ENCODE data around the gene CMPK1. TPM values are rescaled to one million over a fixed set of nuclear protein-coding genes. Genes with fewer than 3 reads are reported as not detected.
"Not testable (repeated sequence)": the region's sequence is repeated elsewhere in the genome, so short reads cannot be mapped to it uniquely, and the experiment has no call there.

Gene CMPK1
- total and polyA plus RNA-seq, 2 experiments from 2014 or later: 141 to 146 TPM

- no peaks in the 10 kb centered on the region for H3K36me3 ChIP-seq (ENCODE audit: low read depth)
- H3K79me2 ChIP-seq (ENCODE audit: insufficient read depth): peaks cover 67% of the 10 kb centered on the region
- DNase-seq: peak; percentile 27
- no peaks in the 10 kb centered on the region for H3K27me3 ChIP-seq (replicated peaks; ENCODE audit: insufficient read depth)
- no peaks in the 10 kb centered on the region for H3K9me2 ChIP-seq (ENCODE audit: insufficient read depth)
- H4K20me1 ChIP-seq (ENCODE audit: insufficient read depth): no peaks in the 10 kb centered on the region
- H3F3A ChIP-seq (ENCODE audit: insufficient read depth): peaks cover 32% of the 10 kb centered on the region
- peak overlapping the region; percentile 95 for H3K9ac ChIP-seq
- 51 to 52% methylated on average over 9 of the region's 9 CpGs for WGBS, 2 experiments (ENCODE audit: low coverage in 1 of 2, low lambda C conversion rate in 2 of 2, missing lambda C conversion rate in 2 of 2)
- H3K4me2 ChIP-seq (ENCODE audit: unreplicated experiment): peak overlapping the region; percentile 98
- no peak for TF ChIP-seq EZH2phosphoT487 (IDR thresholded peaks at IDR 0.05; ENCODE audit: insufficient read depth, low read depth)
- TF ChIP-seq EZH2 (IDR thresholded peaks at IDR 0.05; ENCODE audit: insufficient read depth, poor library complexity, severe bottlenecking): no peak
- H3K4me1 ChIP-seq (ENCODE audit: insufficient read depth): peaks cover 27% of the 10 kb centered on the region
- peak overlapping the region; percentile 93 for H3K27ac ChIP-seq
- H3K4me3 ChIP-seq: peak overlapping the region; percentile 97
- H3K9me3 ChIP-seq (ENCODE audit: low read depth): no peaks in the 10 kb centered on the region
- H2AFZ ChIP-seq: peak overlapping the region; percentile 87
- in situ Hi-C loops (cut with MboI): no loop called here
Measured at GRCh38 chr1:47334765-47335435, 1.3 kb downstream of the CMPK1 start.

- peaks cover 77% of the 10 kb centered on the region for H3K79me2 ChIP-seq (ENCODE audit: insufficient read depth)
- no peaks in the 10 kb centered on the region for H3K36me3 ChIP-seq (ENCODE audit: low read depth)
- H3K9me2 ChIP-seq (ENCODE audit: insufficient read depth): no peaks in the 10 kb centered on the region
- in situ Hi-C loops (cut with MboI): no loop called here
- no peak overlapping the region for H3K27ac ChIP-seq
- no peaks in the 10 kb centered on the region for H3K27me3 ChIP-seq (replicated peaks; ENCODE audit: insufficient read depth)
- H4K20me1 ChIP-seq (ENCODE audit: insufficient read depth): no peaks in the 10 kb centered on the region
- H3K9ac ChIP-seq: no peak overlapping the region
- peaks cover 23% of the 10 kb centered on the region for H3F3A ChIP-seq (ENCODE audit: insufficient read depth)
- H3K9me3 ChIP-seq (ENCODE audit: low read depth): no peaks in the 10 kb centered on the region
- TF ChIP-seq EZH2phosphoT487 (IDR thresholded peaks at IDR 0.05; ENCODE audit: insufficient read depth, low read depth): no peak
- TF ChIP-seq EZH2 (IDR thresholded peaks at IDR 0.05; ENCODE audit: insufficient read depth, poor library complexity, severe bottlenecking): no peak
- DNase-seq: no peak
- 92 to 93% methylated on average over 6 of the region's 6 CpGs for WGBS, 2 experiments (ENCODE audit: low coverage in 1 of 2, low lambda C conversion rate in 2 of 2, missing lambda C conversion rate in 2 of 2)
- H3K4me2 ChIP-seq (ENCODE audit: unreplicated experiment): no peak overlapping the region
- no peak overlapping the region for H3K4me3 ChIP-seq
- peaks cover 20% of the 10 kb centered on the region for H3K4me1 ChIP-seq (ENCODE audit: insufficient read depth)
- no peak overlapping the region for H2AFZ ChIP-seq
Measured at GRCh38 chr1:47337350-47337749, 3.8 kb downstream of the CMPK1 start.

GRCh38 chr1:47338249-47339077 lies 4.9 kb downstream of the CMPK1 start:
- peaks cover 12% of the 10 kb centered on the region for H3F3A ChIP-seq (ENCODE audit: insufficient read depth)
- H4K20me1 ChIP-seq (ENCODE audit: insufficient read depth): no peaks in the 10 kb centered on the region
- no peak overlapping the region for H3K4me3 ChIP-seq
- TF ChIP-seq EZH2phosphoT487 (IDR thresholded peaks at IDR 0.05; ENCODE audit: insufficient read depth, low read depth) (no peak), EZH2 (IDR thresholded peaks at IDR 0.05; ENCODE audit: insufficient read depth, poor library complexity, severe bottlenecking) (no peak)
- H2AFZ ChIP-seq: no peak overlapping the region
- H3K79me2 ChIP-seq (ENCODE audit: insufficient read depth): peaks cover 89% of the 10 kb centered on the region
- no peaks in the 10 kb centered on the region for H3K9me2 ChIP-seq (ENCODE audit: insufficient read depth)
- H3K9me3 ChIP-seq (ENCODE audit: low read depth): no peaks in the 10 kb centered on the region
- no peaks in the 10 kb centered on the region; the same call in 1 of the 2 replicates for H3K36me3 ChIP-seq (ENCODE audit: low read depth)
- no peak overlapping the region for H3K27ac ChIP-seq
- DNase-seq: no peak
- H3K27me3 ChIP-seq (replicated peaks; ENCODE audit: insufficient read depth): no peaks in the 10 kb centered on the region
- H3K9ac ChIP-seq: no peak overlapping the region
- in situ Hi-C loops (cut with MboI): no loop called here
- H3K4me1 ChIP-seq (ENCODE audit: insufficient read depth): peaks cover 14% of the 10 kb centered on the region
- no peak overlapping the region for H3K4me2 ChIP-seq (ENCODE audit: unreplicated experiment)

DNA sequence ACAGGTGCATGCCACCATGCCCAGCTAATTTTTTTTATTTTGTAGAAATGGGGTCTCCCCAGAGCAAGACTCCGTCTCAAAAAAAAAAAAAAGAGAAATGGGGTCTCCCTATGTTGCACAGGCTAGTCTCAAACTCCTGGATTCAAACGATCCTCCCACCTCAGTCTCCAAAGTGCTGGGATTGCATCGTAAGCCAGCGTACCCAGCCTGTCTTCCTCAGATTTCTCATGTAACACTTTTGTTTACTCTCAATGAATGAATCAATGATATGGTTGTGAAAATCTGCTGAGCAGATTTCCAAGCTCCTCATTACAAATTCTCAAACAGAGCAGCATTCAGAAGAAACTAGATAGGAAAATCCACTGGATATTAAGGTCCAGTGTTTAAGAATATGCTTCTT lies 6.6 kb downstream of the CMPK1 start:
- DNase-seq: peak; percentile 44
- Histone ChIP-seq H3K4me2 (ENCODE audit: unreplicated experiment) (no peak overlapping the region), H3F3A (ENCODE audit: insufficient read depth) (peaks cover 6% of the 10 kb centered on the region), H3K9me3 (ENCODE audit: low read depth) (no peaks in the 10 kb centered on the region), H3K4me3 (no peak overlapping the region), H3K79me2 (ENCODE audit: insufficient read depth) (peaks cover 100% of the 10 kb centered on the region), H3K9me2 (ENCODE audit: insufficient read depth) (no peaks in the 10 kb centered on the region), H3K27ac (no peak overlapping the region), H3K36me3 (ENCODE audit: low read depth) (no peaks in the 10 kb centered on the region; the same call in 1 of the 2 replicates), H3K27me3 (replicated peaks; ENCODE audit: insufficient read depth) (no peaks in the 10 kb centered on the region), H2AFZ (no peak overlapping the region), H4K20me1 (ENCODE audit: insufficient read depth) (no peaks in the 10 kb centered on the region), H3K4me1 (ENCODE audit: insufficient read depth) (peaks cover 10% of the 10 kb centered on the region), H3K9ac (no peak overlapping the region)
- in situ Hi-C loops (cut with MboI): no loop called here
- 55 to 63% methylated on average over 4 of the region's 4 CpGs for WGBS, 2 experiments (ENCODE audit: low coverage in 1 of 2, low lambda C conversion rate in 2 of 2, missing lambda C conversion rate in 2 of 2)
- TF ChIP-seq EZH2 (IDR thresholded peaks at IDR 0.05; ENCODE audit: insufficient read depth, poor library complexity, severe bottlenecking) (no peak), EZH2phosphoT487 (IDR thresholded peaks at IDR 0.05; ENCODE audit: insufficient read depth, low read depth) (no peak)

- H4K20me1 ChIP-seq (ENCODE audit: insufficient read depth); H3K4me1 ChIP-seq (ENCODE audit: insufficient read depth); H3F3A ChIP-seq (ENCODE audit: insufficient read depth); H3K36me3 ChIP-seq (ENCODE audit: low read depth); H3K9me3 ChIP-seq (ENCODE audit: low read depth); H3K4me2 ChIP-seq (ENCODE audit: unreplicated experiment); H3K27ac ChIP-seq; DNase-seq; H3K9me2 ChIP-seq (ENCODE audit: insufficient read depth); H3K4me3 ChIP-seq; H3K27me3 ChIP-seq (replicated peaks; ENCODE audit: insufficient read depth); H3K9ac ChIP-seq; in situ Hi-C loops (cut with MboI); H2AFZ ChIP-seq: not testable (repeated sequence)
- peaks cover 100% of the 10 kb centered on the region for H3K79me2 ChIP-seq (ENCODE audit: insufficient read depth)
- 96 to 97% methylated on average over 4 to 5 of the region's 5 CpGs for WGBS, 2 experiments (ENCODE audit: low coverage in 1 of 2, low lambda C conversion rate in 2 of 2, missing lambda C conversion rate in 2 of 2)
Measured at GRCh38 chr1:47346979-47347378, 13.4 kb downstream of the CMPK1 start.
